Type B pancreatic cell (in vitro differentiated cells): ENCODE results near the gene GAS2L3. TPM values are rescaled to one million over a fixed set of nuclear protein-coding genes. Genes with fewer than 3 reads are reported as not detected.
A peak's percentile ranks its signal among the peaks of the same experiment; 100 is the strongest.

Experiments used
- DNase-seq: peaks from one replicate; pipeline ENCODE4 v3.0.0; 2021; ENCODE audit warnings: mixed read lengths; ENCODE audit not compliant: unreplicated experiment; ENCODE audit errors: extremely low spot score
- H3K27ac Mint-ChIP-seq: 2 replicates; pipeline ENCODE4 v1.8.0; 2021; ENCODE audit warnings: mild to moderate bottlenecking, mixed read lengths
- H3K27me3 Mint-ChIP-seq: 2 replicates; pipeline ENCODE4 v1.8.0; 2021; ENCODE audit warnings: mixed read lengths
- H3K36me3 Mint-ChIP-seq: 2 replicates; pipeline ENCODE4 v1.8.0; 2021; ENCODE audit warnings: mixed read lengths
- H3K4me1 Mint-ChIP-seq: one replicate; pipeline ENCODE4 v1.8.0; 2021; ENCODE audit warnings: mixed read lengths; ENCODE audit not compliant: unreplicated experiment
- H3K4me3 Mint-ChIP-seq: 2 replicates; pipeline ENCODE4 v1.8.0; 2021; ENCODE audit warnings: mild to moderate bottlenecking, mixed read lengths
- H3K9me3 Mint-ChIP-seq: 2 replicates; pipeline ENCODE4 v1.8.0; 2021; ENCODE audit warnings: mixed read lengths
- total RNA-seq: library from RNA; stranded (reverse); gene quantifications from 2 replicates; pipeline ENCODE4 v1.2.1, GENCODE V29; 2021; ENCODE audit warnings: low replicate concordance
- TF ChIP-seq, protein P1 (sequence below): fragments of 200-600 bp; sonication (generic); conservative IDR thresholded peaks from 2 replicates; pipeline ENCODE4 v1.5.0; 2021; ENCODE audit warnings: antibody characterized with exemption, mild to moderate bottlenecking

The GAS2L3 gene
- total RNA-seq, 1 donor from 2014 or later, result 29.4 TPM

GRCh38 chr12:100533376-100533775 lies 40.1 kb upstream of the GAS2L3 start:
- TF ChIP-seq, protein P1, sequence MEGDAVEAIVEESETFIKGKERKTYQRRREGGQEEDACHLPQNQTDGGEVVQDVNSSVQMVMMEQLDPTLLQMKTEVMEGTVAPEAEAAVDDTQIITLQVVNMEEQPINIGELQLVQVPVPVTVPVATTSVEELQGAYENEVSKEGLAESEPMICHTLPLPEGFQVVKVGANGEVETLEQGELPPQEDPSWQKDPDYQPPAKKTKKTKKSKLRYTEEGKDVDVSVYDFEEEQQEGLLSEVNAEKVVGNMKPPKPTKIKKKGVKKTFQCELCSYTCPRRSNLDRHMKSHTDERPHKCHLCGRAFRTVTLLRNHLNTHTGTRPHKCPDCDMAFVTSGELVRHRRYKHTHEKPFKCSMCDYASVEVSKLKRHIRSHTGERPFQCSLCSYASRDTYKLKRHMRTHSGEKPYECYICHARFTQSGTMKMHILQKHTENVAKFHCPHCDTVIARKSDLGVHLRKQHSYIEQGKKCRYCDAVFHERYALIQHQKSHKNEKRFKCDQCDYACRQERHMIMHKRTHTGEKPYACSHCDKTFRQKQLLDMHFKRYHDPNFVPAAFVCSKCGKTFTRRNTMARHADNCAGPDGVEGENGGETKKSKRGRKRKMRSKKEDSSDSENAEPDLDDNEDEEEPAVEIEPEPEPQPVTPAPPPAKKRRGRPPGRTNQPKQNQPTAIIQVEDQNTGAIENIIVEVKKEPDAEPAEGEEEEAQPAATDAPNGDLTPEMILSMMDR, result no peak
- no peaks in the 10 kb centered on the region for H3K36me3 Mint-ChIP-seq
- no peak overlapping the region for H3K27ac Mint-ChIP-seq
- no peaks in the 10 kb centered on the region for H3K9me3 Mint-ChIP-seq
- peaks cover 27% of the 10 kb centered on the region for H3K27me3 Mint-ChIP-seq
- H3K4me1 Mint-ChIP-seq, result no peaks in the 10 kb centered on the region
- no peak for DNase-seq
- no peak overlapping the region for H3K4me3 Mint-ChIP-seq

- no peak for DNase-seq
- H3K27ac Mint-ChIP-seq, result no peak overlapping the region
- no peak overlapping the region for H3K4me3 Mint-ChIP-seq
- H3K27me3 Mint-ChIP-seq, result peaks cover 23% of the 10 kb centered on the region
- no peaks in the 10 kb centered on the region for H3K9me3 Mint-ChIP-seq
- TF ChIP-seq, protein P1, result no peak
- H3K36me3 Mint-ChIP-seq, result no peaks in the 10 kb centered on the region
- no peaks in the 10 kb centered on the region for H3K4me1 Mint-ChIP-seq
Measured at GRCh38 chr12:100534625-100535227, 38.8 kb upstream of the GAS2L3 start.

DNA sequence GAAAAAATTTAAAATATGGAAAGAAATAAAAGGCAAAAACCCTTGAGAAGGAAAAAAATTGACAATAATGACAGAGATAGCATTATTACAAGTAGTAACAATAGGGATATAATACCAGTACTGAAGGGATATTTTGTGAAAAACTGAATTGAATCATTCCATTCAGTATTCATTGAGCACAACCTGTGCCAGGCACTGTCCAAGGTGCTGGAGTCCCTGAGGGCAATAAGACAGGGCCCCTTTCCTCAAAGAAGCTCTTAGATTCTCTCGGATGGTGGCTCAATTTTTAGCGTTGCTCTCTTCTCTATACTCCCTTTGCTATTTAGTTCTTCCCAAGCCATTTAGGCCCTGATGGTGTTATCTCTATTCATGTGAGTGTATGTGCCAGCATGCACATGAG lies 34.3 kb upstream of the GAS2L3 start:
- H3K4me3 Mint-ChIP-seq, result no peak overlapping the region
- no peaks in the 10 kb centered on the region for H3K4me1 Mint-ChIP-seq
- peaks cover 16% of the 10 kb centered on the region for H3K27me3 Mint-ChIP-seq
- no peak for DNase-seq
- H3K9me3 Mint-ChIP-seq, result no peaks in the 10 kb centered on the region
- no peak overlapping the region for H3K27ac Mint-ChIP-seq
- TF ChIP-seq, protein P1, result no peak
- no peaks in the 10 kb centered on the region for H3K36me3 Mint-ChIP-seq

GRCh38 chr12:100544165-100544564 lies 29.3 kb upstream of the GAS2L3 start:
- no peak overlapping the region for H3K27ac Mint-ChIP-seq
- H3K9me3 Mint-ChIP-seq, result no peaks in the 10 kb centered on the region
- TF ChIP-seq, protein P1, result no peak
- H3K4me3 Mint-ChIP-seq, result no peak overlapping the region
- H3K27me3 Mint-ChIP-seq, result peaks cover 20% of the 10 kb centered on the region
- no peaks in the 10 kb centered on the region for H3K4me1 Mint-ChIP-seq
- no peak for DNase-seq
- H3K36me3 Mint-ChIP-seq, result no peaks in the 10 kb centered on the region

DNA sequence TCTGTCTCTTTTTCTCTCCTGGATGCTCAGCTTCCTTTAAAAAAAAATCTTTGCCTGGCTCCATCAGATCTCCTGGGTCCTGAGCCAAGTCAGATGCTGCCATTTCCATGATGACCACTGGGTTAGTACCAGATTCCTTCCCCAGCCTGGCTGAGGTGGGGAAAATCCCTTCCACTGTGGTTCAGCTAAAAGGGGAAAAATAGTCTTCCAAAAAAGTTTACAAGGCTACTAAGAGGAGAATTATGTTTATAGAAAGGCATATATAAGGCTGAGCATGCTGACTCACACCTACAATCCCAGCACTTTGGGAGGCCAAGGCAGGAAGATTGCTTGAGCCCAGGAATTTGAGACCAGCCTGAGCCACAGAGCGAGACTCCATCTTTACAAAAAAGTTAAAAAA lies 28.4 kb upstream of the GAS2L3 start:
- no peak for DNase-seq
- no peaks in the 10 kb centered on the region for H3K9me3 Mint-ChIP-seq
- H3K36me3 Mint-ChIP-seq, result no peaks in the 10 kb centered on the region
- peaks cover 16% of the 10 kb centered on the region for H3K27me3 Mint-ChIP-seq
- H3K4me1 Mint-ChIP-seq, result no peaks in the 10 kb centered on the region
- TF ChIP-seq, protein P1, result no peak
- no peak overlapping the region for H3K4me3 Mint-ChIP-seq
- no peak overlapping the region for H3K27ac Mint-ChIP-seq

DNA sequence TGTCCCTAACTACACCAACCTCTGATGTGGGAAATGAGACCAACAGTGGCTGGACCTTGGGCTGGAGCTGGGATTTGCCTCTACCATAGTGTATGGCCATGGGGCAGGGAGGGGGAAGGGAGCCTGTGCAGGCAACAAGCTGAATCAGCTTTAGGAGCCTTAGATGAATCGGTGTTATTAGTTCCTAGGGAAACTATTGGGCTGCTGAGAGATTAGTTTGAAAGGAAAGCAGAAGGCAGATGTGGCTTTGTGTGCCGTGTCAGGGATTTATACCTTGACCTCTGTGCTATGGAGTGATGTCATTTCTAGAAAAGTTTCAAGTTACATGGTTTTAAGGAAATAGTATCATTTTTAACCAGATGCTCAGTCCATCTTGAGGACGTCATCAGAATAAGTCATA lies 19.5 kb upstream of the GAS2L3 start:
- H3K27ac Mint-ChIP-seq, result peak overlapping the region; percentile 35
- no peak for DNase-seq
- H3K4me1 Mint-ChIP-seq, result peaks cover 17% of the 10 kb centered on the region
- no peaks in the 10 kb centered on the region for H3K27me3 Mint-ChIP-seq
- H3K36me3 Mint-ChIP-seq, result no peaks in the 10 kb centered on the region
- no peaks in the 10 kb centered on the region for H3K9me3 Mint-ChIP-seq
- H3K4me3 Mint-ChIP-seq, result no peak overlapping the region
- TF ChIP-seq, protein P1, result no peak
